Measurements from ENCODE around the gene ADGRV1.

- TF ChIP-seq MXI1 (conservative IDR thresholded peaks at IDR 0.05; ENCODE audit: poor library complexity, severe bottlenecking) (no peak), CTCF (IDR thresholded peaks at IDR 0.05; ENCODE audit: poor library complexity, severe bottlenecking) (no peak), POLR2AphosphoS5 (IDR thresholded peaks at IDR 0.05) (no peak), RAD21 (conservative IDR thresholded peaks at IDR 0.05) (no peak), TAF1 (IDR thresholded peaks at IDR 0.05; ENCODE audit: low read depth) (no peak), REST (IDR thresholded peaks at IDR 0.05; ENCODE audit: borderline replicate concordance) (no peak), EZH2 (IDR thresholded peaks at IDR 0.05; ENCODE audit: borderline replicate concordance, insufficient read depth, low read length, poor library complexity, severe bottlenecking) (no peak), EP300 (conservative IDR thresholded peaks at IDR 0.05; ENCODE audit: poor library complexity, severe bottlenecking) (no peak), SMC3 (conservative IDR thresholded peaks at IDR 0.05; ENCODE audit: poor library complexity) (no peak)
Observed at GRCh38 chr5:91118354-91118753, 559.8 kb downstream of the ADGRV1 start.

All from neural cell (in vitro differentiated cells).